Loucy (cell line): ENCODE data around the gene DBET.
"Not testable (repeated sequence)": the region's sequence is repeated elsewhere in the genome, so short reads cannot be mapped to it uniquely, and the experiment has no call there.

Experiments used
- H2AFZ ChIP-seq: fragments of 200-600 bp; sonication (generic); 2 replicates; pipeline ENCODE4 v1.6.0; 2016; ENCODE audit warnings: antibody characterized with exemption, mild to moderate bottlenecking, low read length, moderate library complexity
- H3F3A ChIP-seq: fragments of 200-600 bp; 2 replicates; pipeline ENCODE4 v1.6.0; 2016; ENCODE audit warnings: antibody characterized with exemption, low read depth, mild to moderate bottlenecking
- H3K27me3 ChIP-seq: fragments of 200-600 bp; sonication (generic); 2 replicates; pipeline ENCODE4 v1.6.1; 2014; ENCODE audit warnings: low read length, mild to moderate bottlenecking; ENCODE audit not compliant: insufficient read depth, poor library complexity, severe bottlenecking
- H3K36me3 ChIP-seq: fragments of 200-600 bp; sonication (generic); 2 replicates; pipeline ENCODE4 v1.6.1; 2016; ENCODE audit warnings: low read length; ENCODE audit not compliant: insufficient read depth
- H3K4me1 ChIP-seq: fragments of 200-600 bp; sonication (generic); 2 replicates; pipeline ENCODE4 v1.5.1; 2014; ENCODE audit warnings: low read length, mild to moderate bottlenecking; ENCODE audit not compliant: insufficient read depth, poor library complexity, severe bottlenecking
- H3K4me2 ChIP-seq: fragments of 200-600 bp; sonication (generic); 2 replicates; pipeline ENCODE4 v1.6.0; 2014; ENCODE audit warnings: antibody characterized with exemption, low read length, low read depth, mild to moderate bottlenecking; ENCODE audit not compliant: poor library complexity, severe bottlenecking
- H3K4me3 ChIP-seq: fragments of 200-600 bp; sonication (generic); 2 replicates; pipeline ENCODE4 v1.5.1; 2014; ENCODE audit warnings: low read length, mild to moderate bottlenecking, mixed read lengths; ENCODE audit not compliant: poor library complexity, severe bottlenecking
- H3K79me2 ChIP-seq: fragments of 200-600 bp; sonication (generic); 2 replicates; pipeline ENCODE4 v1.6.1; 2014; ENCODE audit warnings: low read length; ENCODE audit not compliant: insufficient read depth
- H3K9ac ChIP-seq: fragments of 200-600 bp; sonication (generic); 2 replicates; pipeline ENCODE4 v1.6.0; 2014; ENCODE audit warnings: mild to moderate bottlenecking, low read depth, low read length, moderate library complexity; ENCODE audit not compliant: poor library complexity, severe bottlenecking
- H3K9me2 ChIP-seq: fragments of 200-600 bp; sonication (generic); replicated peaks from 2 replicates; pipeline ENCODE4 v1.6.1; 2016; ENCODE audit warnings: low read depth, low read length, mixed read lengths
- H3K9me3 ChIP-seq: fragments of 200-600 bp; sonication (generic); 2 replicates; pipeline ENCODE4 v1.6.1; 2014; ENCODE audit warnings: mild to moderate bottlenecking, antibody characterized with exemption, low read length, low read depth; ENCODE audit not compliant: insufficient read depth
- H4K20me1 ChIP-seq: fragments of 200-600 bp; sonication (generic); 2 replicates; pipeline ENCODE4 v1.6.0; 2014; ENCODE audit warnings: antibody characterized with exemption, low read length, mild to moderate bottlenecking; ENCODE audit not compliant: insufficient read depth, poor library complexity, severe bottlenecking

DBET gene

GRCh38 chr4:190064805-190065204 lies 503 bp downstream of the DBET start:
- not testable (repeated sequence) for H3K27me3 ChIP-seq, H4K20me1 ChIP-seq, H3K9ac ChIP-seq, H3K36me3 ChIP-seq, H3F3A ChIP-seq, H2AFZ ChIP-seq, H3K4me2 ChIP-seq, H3K4me1 ChIP-seq, H3K4me3 ChIP-seq, H3K9me2 ChIP-seq, H3K9me3 ChIP-seq, H3K79me2 ChIP-seq

- H4K20me1 ChIP-seq, H2AFZ ChIP-seq, H3K9me3 ChIP-seq, H3K4me3 ChIP-seq, H3K4me1 ChIP-seq, H3K4me2 ChIP-seq, H3F3A ChIP-seq, H3K36me3 ChIP-seq, H3K9ac ChIP-seq, H3K9me2 ChIP-seq, H3K79me2 ChIP-seq, H3K27me3 ChIP-seq: not testable (repeated sequence)
These were observed 4.0 kb downstream of the DBET start for GRCh38 chr4:190068351-190068750.

DNA sequence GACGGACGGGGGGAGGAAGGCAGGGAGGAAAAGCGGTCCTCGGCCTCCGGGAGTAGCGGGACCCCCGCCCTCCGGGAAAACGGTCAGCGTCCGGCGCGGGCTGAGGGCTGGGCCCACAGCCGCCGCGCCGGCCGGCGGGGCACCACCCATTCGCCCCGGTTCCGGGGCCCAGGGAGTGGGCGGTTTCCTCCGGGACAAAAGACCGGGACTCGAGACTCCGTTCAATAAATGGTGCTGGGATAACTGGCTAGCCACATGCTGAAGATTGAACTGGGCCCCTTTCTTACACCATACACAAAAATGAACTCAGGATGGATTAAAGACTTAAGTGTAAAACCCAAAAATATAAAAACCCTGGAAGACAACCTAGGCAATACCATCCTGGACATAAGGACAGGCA lies 28.8 kb downstream of the DBET start:
- not testable (repeated sequence) for H4K20me1 ChIP-seq, H3K36me3 ChIP-seq, H3K9me2 ChIP-seq, H3K4me2 ChIP-seq, H3K4me3 ChIP-seq, H3K9me3 ChIP-seq, H3K4me1 ChIP-seq, H2AFZ ChIP-seq, H3K79me2 ChIP-seq, H3K9ac ChIP-seq, H3K27me3 ChIP-seq, H3F3A ChIP-seq

GRCh38 chr4:190094031-190094430 lies 29.7 kb downstream of the DBET start:
- H3K4me2 ChIP-seq, H3K36me3 ChIP-seq, H3K27me3 ChIP-seq, H3K4me1 ChIP-seq, H3K79me2 ChIP-seq, H3K4me3 ChIP-seq, H3K9me3 ChIP-seq, H3F3A ChIP-seq, H4K20me1 ChIP-seq, H2AFZ ChIP-seq, H3K9me2 ChIP-seq, H3K9ac ChIP-seq: not testable (repeated sequence)

DNA sequence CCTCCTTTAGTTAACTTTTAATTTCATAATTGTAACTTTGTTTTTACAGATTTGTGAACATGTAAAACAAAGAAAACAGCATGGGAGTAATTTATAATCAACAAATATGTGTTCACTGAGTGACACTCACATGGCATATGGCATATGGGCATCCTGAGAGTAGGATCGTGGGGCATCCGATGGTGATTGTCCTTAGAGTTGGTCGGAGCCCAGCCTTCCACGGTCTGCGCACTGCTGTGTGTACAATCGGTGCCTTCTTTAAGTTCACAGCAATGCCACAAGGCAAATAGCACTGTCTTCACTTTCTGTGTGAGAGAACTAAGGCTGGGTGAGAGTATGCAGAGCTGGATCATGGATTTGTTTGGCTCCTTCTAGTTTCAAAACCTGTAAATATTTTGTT lies 31.0 kb downstream of the DBET start:
- not testable (repeated sequence) for H3K36me3 ChIP-seq, H3K4me1 ChIP-seq, H3K9me2 ChIP-seq, H3K27me3 ChIP-seq, H2AFZ ChIP-seq, H3K9me3 ChIP-seq, H4K20me1 ChIP-seq, H3K4me2 ChIP-seq, H3F3A ChIP-seq, H3K4me3 ChIP-seq, H3K9ac ChIP-seq, H3K79me2 ChIP-seq

GRCh38 chr4:190099605-190100004 lies 35.3 kb downstream of the DBET start:
- H3K9ac ChIP-seq, H3K9me2 ChIP-seq, H3F3A ChIP-seq, H4K20me1 ChIP-seq, H3K9me3 ChIP-seq, H3K79me2 ChIP-seq, H3K4me3 ChIP-seq, H2AFZ ChIP-seq, H3K27me3 ChIP-seq, H3K4me2 ChIP-seq, H3K4me1 ChIP-seq, H3K36me3 ChIP-seq: not testable (repeated sequence)

DNA sequence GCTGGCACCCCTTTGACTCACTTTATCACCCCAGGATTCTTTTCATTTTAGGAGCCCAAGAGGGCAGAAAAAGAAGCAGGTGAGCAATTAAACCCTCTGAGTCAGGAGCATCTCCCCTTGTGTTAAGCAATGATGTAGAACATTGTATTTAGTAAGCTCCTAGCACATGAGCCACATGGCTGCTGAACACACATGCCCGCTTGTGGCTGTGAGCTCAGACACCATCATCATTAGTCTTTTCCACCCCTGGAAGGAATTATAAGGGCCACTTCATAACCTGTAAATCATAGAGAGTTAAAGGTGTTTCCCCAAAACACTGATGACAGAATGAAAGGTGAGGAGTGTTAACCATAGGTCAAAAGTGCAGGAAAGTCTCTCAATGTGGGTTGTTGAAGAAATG lies 37.2 kb downstream of the DBET start:
- not testable (repeated sequence) for H3K9me3 ChIP-seq, H3K36me3 ChIP-seq, H3K79me2 ChIP-seq, H3K27me3 ChIP-seq, H3F3A ChIP-seq, H3K4me2 ChIP-seq, H3K9me2 ChIP-seq, H3K4me3 ChIP-seq, H4K20me1 ChIP-seq, H3K9ac ChIP-seq, H3K4me1 ChIP-seq, H2AFZ ChIP-seq

- not testable (repeated sequence) for H2AFZ ChIP-seq, H4K20me1 ChIP-seq, H3K9me2 ChIP-seq, H3K79me2 ChIP-seq, H3K36me3 ChIP-seq, H3K27me3 ChIP-seq, H3F3A ChIP-seq, H3K9me3 ChIP-seq
- Histone ChIP-seq H3K4me1 (peaks cover 55% of the 10 kb centered on the region), H3K4me3 (peak overlapping the region; percentile 25), H3K9ac (peak overlapping the region; percentile 40), H3K4me2 (peak overlapping the region; percentile 58)
These were observed 41.9 kb downstream of the DBET start for GRCh38 chr4:190106191-190106590.
